HG02763 (cell line): ENCODE data around the gene GPR146.
A peak's percentile ranks its signal among the peaks of the same experiment; 100 is the strongest.
"Not testable (repeated sequence)": the region's sequence is repeated elsewhere in the genome, so short reads cannot be mapped to it uniquely, and the experiment has no call there.

Experiments used
- ATAC-seq: cut with Tn5 transposase; IDR thresholded peaks from one replicate; pipeline ENCODE4 v1.9.1; 2021; ENCODE audit warnings: mild to moderate bottlenecking, moderate library complexity; ENCODE audit not compliant: unreplicated experiment

GPR146 gene

DNA sequence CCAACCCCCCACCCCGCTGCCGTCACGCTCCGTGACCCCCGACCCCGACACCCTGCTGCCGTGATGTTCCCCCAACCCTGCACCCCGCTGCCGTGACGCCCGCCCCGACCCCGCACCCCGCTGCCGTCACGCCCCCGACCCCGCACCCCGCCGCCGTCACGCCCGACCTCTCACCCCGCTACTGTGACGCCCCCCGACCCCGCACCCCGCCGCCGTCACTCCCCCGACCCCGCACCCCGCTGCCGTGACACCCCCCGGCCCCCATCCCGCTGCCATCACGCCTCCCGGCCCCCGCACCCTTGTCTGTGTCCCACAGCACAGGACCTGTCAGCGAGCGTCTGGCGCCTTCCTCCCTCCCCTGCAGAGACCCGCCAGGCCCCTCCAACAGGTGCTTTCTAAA is 29.7 kb downstream of the GPR146 start:
- ATAC-seq, result not testable (repeated sequence)

DNA sequence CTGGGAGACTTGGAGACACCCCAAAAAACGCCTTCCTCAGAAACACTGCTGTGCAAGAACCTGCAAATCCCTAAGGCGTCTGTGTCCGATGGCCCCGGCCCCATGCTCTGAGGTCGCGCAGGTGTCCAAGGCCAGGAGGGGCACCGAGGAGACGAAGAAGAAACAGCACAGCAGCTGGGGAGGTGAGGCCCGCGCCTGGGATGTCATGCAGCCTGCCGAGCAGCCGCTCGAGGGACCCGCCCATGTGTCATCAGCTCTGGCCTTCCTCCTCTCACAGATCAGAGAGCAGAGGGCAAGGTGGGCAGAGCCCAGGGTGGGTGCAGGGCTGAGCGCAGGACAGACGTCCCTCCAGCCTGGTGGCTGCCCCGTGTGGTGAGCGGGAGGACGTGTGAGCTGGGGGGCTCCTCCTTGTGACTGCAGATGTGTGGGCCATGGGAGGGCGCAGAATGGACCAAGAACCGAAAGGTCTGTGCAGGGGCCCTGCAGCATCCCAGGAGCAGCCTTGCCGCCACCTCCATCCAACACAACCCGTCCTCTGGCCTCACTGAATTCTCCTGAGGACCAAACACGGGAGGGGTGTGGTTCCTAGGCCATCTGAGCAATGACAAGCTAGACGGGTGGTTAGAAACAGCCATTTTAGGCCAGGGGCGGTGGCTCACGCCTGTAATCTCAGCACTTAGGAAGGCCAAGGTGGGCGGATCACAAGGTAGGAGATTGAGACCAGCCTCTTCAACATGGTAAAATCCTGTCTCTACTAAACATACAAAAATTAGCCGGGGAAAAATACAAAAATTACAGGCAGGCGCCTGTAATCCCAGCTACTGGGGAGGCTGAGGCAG is 30.5 kb downstream of the GPR146 start:
- no peak for ATAC-seq

DNA sequence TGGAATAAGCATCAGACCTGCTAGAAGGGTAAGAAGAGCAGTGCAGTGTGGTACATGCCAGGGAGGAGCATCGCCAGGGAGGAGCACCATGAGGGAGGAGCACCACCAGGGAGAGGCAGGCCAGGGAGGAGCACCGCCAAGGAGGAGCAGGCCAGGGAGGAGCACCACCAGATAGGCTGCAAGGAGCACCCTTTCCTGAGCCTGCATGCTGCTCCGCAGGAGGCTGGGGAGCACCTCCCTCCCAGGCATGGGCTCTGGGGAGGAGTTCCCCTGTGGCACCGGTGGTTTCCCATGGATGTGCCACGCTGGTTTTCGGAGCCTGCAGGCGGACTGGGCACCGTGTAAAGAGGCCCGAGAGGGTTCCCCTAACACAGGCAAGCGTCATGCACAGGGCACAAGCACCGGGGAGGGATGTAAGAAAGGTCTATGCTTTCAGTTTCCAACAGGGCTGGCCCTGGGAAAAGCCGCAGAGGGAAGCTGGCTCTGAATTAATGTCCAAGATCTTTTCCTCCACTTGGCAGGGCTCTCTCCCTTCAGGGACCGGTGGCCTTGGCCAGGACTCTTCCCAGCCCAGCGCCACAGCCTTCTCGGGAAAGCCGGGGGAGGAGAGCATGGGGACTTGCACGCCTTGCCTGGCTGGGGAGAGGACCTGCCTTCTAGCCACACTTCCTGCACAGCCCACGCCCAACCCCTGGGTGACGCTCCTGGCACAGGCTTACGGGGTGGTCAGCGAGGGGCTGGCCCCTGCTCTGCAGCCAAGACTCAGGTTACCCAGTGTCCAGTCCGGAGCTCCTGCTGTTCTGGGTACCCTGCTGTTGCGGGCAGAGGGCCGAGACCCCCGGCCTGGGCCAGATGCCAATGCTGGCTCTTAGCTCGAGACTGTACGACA is 32.1 kb downstream of the GPR146 start:
- ATAC-seq, result no peak

DNA sequence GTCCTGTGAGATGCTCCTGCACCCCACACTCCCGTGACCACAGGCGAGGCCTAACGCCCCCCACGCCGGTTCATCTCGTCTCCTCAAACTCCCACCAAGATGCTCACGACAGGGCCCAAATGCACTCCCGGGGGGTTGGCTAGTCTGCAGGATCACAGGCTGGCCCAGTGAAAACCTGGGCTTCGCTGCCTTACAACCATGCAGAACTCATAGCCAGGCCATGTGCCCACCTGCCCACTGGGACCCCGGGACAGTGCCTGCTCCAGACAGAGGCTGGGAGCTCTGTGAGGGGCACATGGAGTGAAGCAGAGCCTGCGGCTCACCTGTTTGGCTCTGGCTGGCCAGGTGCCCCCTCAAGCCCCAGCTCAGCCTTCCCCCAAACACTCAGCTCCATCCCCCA is 34.2 kb downstream of the GPR146 start:
- no peak for ATAC-seq

DNA sequence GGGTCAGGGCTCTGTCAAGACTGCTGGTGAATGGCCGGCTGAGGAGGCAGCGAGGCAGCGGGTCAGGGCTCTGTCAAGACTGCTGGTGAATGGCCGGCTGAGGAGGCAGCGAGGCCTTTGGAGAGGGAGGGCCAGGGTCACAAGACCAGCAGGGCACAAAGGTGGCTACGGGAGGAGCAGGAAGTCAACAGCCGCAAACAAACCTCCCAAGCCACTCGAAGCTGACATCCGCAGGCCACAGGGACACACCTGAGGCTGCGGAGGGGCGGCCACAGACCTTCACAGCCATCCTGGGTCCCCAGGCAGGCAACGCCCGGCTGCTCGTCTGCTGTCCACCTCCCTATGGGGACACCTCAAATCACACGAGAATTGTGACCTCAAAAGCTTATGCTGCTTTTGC is 34.6 kb downstream of the GPR146 start:
- ATAC-seq, result no peak

DNA sequence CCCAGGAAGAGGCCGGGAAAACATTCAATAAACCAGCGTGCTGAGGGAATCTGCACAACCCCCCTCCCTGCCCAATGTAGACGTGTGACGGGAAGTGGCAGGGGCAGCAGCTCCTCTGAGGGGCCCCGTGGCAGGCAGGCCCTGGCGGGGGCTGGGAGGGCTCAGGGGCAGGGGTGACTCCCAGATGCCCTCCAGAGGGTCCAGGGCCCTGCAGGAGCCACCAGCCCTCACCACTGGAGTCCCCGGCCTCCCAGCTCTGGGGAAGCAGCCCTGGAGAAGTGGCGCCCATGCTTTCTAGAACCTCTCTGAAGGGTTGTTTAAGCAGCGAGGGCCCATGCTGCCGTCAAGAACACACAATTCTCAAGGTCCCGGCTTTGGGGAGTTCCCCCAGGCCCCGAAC is 35.2 kb downstream of the GPR146 start:
- no peak for ATAC-seq

DNA sequence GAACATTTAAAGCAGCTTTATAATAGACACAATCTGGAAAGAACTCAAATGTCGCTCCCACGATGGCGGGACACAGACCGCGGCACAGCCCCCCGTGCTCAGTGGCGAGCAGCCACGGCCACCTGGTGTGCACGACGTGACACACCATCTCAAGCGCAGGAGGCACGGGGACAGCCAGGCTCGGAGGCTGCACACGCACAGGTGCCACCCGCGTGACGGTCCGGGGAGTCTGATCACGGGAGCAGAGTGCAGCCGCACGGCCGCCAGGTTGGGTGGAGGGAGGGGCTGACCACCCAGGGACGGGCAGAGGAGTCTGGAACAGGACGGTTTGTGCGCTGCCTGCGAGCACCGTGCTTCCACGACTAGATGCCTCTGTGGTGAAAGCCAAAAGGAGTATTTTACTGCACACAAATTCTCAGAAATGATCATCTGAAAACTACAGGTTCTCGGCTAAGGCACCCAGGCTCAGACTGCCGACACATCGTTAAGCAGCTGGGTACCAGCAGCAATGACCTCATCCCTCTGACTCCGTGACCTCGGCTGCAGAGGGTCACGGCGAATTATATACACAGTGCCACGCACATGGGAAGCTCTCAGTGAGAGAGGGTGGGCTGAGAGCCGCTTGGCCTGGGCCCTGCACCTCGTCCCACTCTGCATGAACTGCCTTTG is 36.0 kb downstream of the GPR146 start:
- ATAC-seq, result no peak

DNA sequence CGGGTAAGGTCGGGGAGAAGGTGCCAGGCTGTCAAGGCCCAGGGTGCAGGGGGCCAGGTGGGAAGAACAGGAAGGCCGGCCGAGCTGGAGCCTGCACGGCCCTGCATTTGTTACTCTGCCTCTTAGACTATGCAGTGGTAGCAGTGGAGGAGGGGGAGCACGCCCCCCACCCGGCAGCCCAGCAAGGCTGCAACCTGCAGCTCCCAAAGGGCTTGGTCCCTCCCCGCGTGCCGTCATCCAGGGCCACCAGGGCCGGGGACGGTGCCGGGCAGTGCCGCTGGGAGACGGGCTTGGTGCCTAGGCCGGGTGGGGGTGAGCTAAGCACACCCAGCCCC is 36.5 kb downstream of the GPR146 start:
- no peak for ATAC-seq

DNA sequence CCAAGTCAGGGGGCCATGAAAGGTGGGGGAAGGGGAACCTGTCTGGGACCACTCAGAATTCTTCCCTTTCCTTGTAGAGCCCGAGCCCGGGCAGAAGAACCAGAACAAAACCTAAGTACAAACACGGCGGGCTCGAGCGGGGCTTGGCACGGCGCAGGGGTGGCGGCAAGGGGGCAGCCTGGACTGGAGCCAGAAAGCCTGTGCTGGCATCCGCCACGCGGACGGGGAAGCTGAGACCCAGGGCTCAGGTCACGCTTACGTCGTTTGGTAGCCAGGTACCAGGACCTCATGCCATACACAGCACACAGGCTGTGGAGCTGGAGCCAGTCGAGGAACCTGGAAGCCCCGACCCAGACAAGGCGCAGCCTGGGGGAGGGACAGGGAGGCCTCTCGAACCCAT is 37.0 kb downstream of the GPR146 start:
- no peak for ATAC-seq

DNA sequence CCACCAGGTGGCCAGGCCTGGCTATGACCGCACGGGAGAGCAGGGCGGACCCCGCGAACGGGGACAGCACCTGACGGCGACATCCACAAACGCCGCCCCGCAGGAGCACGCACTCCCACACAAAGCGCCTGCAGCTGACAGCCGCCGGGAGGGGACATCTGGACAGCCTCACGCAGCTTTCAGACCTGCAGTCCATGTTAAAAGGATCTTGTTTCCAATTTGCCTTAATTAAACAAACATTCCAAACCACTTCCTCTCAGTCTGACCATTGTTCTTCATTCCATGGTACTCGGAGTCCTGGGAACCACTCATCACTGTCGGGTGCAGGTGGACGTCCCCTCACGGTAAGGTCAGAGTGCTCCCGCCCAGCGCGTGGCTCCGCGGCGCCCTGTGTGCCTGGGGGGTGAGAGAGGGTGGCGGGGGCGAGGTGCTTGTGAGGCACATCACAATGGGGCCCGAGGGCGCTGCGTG is 37.6 kb downstream of the GPR146 start:
- no peak for ATAC-seq

DNA sequence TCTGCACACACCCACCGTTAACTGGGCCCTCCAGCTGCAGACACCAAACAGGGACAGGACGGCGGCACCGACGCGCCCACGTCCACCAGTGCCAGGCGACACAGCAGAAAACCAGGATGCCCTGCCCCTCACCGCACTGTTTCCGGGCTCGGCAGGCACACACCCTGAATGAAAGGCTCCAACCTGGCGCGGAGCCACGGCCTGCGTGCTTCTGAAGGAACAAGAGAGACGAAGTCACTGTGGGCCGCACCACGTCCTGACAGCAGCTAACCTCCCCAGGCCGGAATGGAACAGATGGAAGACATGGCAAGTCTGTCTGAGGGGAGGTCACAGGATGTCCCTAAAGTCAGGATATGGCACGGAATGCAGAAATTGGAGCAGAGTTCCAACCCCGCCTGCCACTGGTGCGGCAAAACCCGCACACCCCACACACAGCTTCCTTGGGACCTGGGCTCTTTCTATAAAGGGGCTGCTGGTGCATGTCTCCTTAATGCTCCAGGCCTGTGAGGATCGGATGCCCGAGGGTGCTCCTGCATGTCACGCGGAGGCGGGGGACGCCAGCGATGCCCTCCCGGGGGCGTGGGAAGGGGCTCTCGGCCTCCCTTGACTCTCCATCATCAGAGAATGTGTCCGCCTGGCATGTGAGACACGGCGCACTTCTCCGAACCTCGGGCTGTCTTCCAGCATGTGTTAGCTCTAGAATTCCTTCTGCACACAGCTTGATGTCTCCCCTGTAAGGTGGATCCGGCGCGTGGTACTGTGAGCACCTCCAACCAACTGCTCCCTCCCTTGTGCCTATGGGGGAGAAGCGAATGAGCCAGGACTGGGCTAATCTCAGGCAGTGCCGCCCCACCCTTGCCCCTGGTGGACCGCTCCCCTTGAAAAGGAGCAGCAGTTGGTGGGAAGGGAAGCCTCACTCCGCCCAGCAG is 39.6 kb downstream of the GPR146 start:
- no peak for ATAC-seq

DNA sequence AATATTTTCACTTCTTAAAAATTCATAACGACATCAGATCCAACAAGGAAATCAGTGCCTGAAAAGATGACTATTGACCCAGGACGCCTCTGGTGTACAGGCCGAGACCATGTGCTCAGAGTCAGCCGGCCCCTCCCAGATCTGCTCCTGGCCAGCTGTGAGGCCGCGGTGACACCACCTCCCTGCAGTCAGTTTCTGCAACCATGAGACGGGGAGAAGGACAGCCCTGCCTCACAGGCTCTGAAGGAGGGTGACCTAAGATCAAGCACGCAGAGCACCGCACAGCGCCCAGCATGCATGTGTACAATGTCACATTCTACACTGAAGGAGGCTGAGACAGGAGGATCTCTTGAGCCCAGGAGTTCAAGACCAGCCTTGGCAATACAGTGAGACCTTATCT is 40.9 kb downstream of the GPR146 start:
- ATAC-seq, result no peak

DNA sequence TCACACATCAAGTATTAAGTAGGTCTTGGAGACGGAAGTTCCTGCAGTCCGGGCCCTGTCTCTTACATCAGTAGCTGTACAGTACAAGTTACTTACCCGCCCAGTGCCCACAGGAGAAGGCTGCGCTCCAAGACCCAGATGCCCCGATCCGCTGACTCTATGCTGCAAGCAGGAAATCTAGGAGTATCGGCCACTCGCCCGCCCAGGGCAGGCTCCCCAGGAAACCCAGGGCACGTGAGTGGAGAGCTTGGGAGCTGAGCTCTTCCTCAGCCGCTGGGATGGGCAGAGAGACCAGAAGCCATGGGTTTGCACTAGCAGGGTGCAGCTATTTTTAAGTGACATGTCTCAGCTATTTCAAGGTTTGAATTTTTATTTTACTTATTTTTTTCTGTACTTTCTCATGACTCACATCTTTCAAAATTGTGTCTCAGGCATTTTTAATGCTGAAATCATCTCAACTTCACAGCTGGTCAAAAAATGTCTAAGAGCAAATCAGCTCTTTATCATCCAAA is 41.6 kb downstream of the GPR146 start:
- ATAC-seq, result no peak

DNA sequence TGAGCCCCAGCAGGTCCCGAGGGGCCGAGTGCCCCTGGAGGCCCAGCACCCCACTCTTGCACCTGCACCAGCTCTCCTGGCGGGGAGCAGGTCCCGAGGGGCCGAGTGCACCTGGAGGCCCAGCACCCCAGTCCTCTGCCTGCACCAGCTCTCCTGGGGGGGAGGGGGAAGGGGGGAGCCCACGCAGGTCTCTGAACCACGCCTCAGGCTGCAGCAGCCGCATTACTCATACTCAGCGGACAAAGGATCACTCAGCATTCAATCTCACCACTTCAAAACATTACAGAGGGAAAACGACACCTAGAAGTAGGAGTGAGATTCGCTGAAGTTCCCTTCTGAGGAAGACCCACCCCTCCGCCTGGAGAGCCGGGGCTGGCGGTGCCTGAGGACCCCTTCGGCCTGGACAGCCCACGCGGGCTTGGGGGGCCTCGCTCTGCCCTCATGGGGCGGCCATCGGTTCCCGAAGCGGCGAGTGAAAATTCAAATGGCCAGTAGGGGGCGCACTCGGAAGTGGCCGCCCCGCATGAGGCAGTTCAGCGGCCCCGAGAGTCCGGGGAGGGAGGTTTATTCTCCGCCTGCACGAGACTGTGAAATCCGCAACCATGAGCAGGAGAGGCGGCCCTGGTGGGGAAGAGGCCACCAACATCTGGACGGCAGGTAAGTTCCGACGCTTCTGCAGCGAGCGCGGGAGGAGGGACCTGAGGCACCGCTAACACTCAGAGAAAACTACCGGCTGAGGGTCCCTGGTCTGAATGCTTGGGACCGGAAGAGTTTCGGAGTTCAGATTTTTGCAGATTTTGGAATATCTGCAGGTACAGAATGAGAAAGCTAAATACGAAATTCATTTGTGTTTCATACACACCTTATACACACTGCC is 42.5 kb downstream of the GPR146 start:
- peak; percentile 73 for ATAC-seq

DNA sequence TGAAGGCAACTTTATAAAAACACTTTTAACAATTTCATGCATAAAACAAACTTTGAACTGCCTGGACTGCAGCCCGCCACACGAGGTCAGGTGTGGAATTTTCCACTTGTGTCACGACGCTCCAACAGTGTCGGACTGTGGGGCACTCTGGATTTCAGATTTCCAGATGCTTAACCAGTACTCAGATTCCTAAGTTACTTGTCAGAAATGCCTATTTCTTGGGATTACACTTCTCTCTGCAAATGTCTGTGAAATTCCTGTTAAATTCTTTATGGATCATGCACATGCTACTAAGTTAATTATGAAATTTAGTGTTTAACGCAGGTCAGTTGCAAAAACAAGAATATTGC is 43.1 kb downstream of the GPR146 start:
- ATAC-seq, result no peak

DNA sequence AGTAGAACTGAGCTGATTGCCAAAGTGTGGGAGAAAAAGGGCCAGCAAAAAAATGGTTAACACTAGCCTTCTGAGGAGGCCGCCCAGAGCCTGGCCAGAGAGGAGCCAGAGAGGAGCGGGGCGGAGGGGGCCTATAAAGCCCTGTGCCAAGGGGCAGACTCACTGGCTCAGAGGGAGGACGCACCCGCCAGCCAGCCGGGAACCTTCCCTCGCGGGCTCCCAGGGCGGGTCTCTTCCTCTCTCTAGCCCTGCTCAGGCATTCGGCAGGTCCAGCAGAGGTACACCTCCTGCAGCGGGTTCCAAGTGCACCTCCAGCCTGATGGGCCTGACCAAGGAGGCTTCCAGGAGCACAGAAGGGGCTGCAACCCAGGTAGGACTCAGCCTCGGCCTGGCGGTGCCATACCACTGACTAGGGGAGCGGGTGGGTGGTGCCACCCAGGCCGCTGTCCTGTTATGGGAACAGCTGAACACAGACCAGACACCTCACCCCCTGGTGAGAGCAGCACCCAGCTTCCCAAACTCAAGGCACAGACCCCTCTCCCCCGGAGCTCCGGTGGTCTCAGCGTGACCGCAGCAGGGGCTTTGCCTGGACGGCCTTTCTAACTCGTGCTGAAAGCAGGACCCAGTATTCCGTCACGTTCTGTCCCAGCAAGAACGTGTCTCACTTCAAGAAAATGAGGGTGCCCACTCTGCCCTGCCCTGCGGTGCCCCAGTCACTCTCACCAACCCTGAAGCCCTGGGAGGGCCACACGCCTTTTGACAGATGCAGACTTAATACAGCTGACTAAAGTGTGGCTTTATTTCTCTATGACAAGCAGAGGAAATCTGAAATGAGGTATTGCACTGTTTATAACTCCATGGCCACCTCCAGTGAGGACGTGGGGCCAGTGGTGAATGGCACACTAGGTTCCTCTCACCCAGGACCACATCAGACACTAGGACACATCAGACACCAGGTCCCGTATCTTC is 43.9 kb downstream of the GPR146 start, which contains the start of gene GPER1:
Gene GPER1, plus strand, starts transcription at position 162 of the 969 bp plus-strand sequence. CDS start 3,616 bp downstream, outside the sequence.
- no peak for ATAC-seq

DNA sequence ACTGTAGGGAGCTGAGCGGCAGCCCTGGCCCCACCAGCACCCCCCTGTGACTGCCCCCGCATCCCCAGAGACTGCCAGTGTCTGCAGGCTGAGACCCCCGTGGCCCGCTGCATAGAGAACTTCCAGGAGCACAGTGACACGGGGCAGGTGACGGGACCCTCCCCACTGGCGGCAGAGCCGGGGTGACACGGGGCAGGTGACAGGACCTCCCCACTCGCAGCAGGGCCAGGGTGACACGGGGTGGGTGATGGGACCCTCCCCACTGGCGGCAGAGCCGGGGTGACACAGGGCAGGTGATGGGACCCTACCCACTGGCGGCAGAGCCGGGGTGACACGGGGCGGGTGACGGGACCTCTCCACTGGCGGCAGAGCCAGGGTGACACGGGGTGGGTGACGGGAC is 45.9 kb downstream of the GPR146 start:
- no peak for ATAC-seq
